ENCODE results near the gene PJA2. TPM values are rescaled to one million over a fixed set of nuclear protein-coding genes. Genes with fewer than 3 reads are reported as not detected.

The PJA2 gene
- total and polyA plus RNA-seq, 2 donors (not counting 1 experiment from before 2014, with no cell fraction given): 82.7 to 107 TPM

DNA sequence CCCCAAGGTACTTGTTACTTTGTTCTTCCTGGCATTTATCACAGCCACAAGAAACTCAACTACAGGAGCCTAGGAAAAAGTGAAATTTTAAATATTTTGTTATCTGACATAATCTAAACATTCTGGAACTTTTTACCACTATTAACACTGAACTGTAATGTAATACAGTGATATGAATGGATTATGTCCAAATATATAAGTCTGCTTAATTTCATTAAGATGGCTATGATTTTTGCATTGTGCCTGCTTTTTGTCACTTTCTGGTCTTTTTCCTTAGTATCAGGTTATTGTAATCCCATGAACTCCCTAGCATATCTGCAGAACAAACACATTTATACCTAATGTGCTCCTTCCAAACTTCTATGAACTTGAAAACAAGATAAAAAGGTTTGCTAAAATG lies 35.8 kb downstream of the PJA2 start:
- Histone ChIP-seq H3K9me3 (ENCODE audit: control insufficient read depth, insufficient read depth, low read depth, low read length) (no peaks in the 10 kb centered on the region), H3K4me2 (ENCODE audit: extremely low read depth, insufficient read depth, low read length) (no peak overlapping the region), H3K4me1 (ENCODE audit: control insufficient read depth, extremely low read depth, insufficient read depth, low read length) (no peaks in the 10 kb centered on the region), H3K4me3 (replicated peaks in 1 of 4; ENCODE audit: control extremely low read depth in 1 of 4, insufficient read depth in 1 of 4, low read depth in 3 of 4, low read length in 4 of 4) (no peak overlapping the region), H3K27me3 (ENCODE audit: control insufficient read depth, insufficient read depth, low read length) (no peaks in the 10 kb centered on the region), H3K9ac (ENCODE audit: insufficient read depth, low read length) (no peak overlapping the region), H3K36me3 (ENCODE audit: control insufficient read depth, insufficient read depth, low read length) (peaks cover 6% of the 10 kb centered on the region), H4K20me1 (ENCODE audit: control insufficient read depth, extremely low read depth, insufficient read depth, low read length) (no peaks in the 10 kb centered on the region), H2AFZ (ENCODE audit: low read length) (no peak overlapping the region), H3K79me2 (ENCODE audit: control insufficient read depth, insufficient read depth, low read length) (no peaks in the 10 kb centered on the region), H3K27ac (ENCODE audit: insufficient read depth, low read length) (no peak overlapping the region)
- TF ChIP-seq, protein P1, sequence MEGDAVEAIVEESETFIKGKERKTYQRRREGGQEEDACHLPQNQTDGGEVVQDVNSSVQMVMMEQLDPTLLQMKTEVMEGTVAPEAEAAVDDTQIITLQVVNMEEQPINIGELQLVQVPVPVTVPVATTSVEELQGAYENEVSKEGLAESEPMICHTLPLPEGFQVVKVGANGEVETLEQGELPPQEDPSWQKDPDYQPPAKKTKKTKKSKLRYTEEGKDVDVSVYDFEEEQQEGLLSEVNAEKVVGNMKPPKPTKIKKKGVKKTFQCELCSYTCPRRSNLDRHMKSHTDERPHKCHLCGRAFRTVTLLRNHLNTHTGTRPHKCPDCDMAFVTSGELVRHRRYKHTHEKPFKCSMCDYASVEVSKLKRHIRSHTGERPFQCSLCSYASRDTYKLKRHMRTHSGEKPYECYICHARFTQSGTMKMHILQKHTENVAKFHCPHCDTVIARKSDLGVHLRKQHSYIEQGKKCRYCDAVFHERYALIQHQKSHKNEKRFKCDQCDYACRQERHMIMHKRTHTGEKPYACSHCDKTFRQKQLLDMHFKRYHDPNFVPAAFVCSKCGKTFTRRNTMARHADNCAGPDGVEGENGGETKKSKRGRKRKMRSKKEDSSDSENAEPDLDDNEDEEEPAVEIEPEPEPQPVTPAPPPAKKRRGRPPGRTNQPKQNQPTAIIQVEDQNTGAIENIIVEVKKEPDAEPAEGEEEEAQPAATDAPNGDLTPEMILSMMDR (conservative IDR thresholded peaks at IDR 0.05 in 1 of 2, IDR thresholded peaks at IDR 0.05 in 1 of 2; ENCODE audit: low read depth in 1 of 2, low read length in 2 of 2): no peak
- no peak for TF ChIP-seq EZH2 (IDR thresholded peaks at IDR 0.05; ENCODE audit: low read length, missing control alignments)
- DNase-seq (ENCODE audit: low read depth in 2 of 2): no peak

DNA sequence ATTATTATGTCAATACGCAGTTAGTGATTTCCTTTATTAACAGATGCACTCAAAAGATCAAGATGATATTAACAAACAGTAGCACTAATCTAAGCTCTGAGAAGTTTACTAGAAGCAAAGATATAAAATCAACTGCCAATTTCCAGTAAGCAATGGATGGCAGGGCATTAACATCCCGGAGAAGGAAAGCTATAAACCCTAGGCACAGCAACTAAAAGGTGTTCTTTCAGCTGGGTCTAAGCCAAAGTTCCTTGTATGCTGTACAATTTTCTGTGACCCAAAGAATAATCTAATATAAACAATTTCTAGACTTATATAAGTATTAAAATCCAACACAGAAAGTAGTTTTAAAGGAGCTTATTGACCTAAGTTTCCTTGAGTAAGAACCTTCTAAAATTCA lies 39.4 kb downstream of the PJA2 start:
- H2AFZ ChIP-seq (ENCODE audit: low read length): no peak overlapping the region
- H3K27ac ChIP-seq (ENCODE audit: insufficient read depth, low read length): no peak overlapping the region
- H3K4me1 ChIP-seq (ENCODE audit: control insufficient read depth, extremely low read depth, insufficient read depth, low read length): no peaks in the 10 kb centered on the region

DNA sequence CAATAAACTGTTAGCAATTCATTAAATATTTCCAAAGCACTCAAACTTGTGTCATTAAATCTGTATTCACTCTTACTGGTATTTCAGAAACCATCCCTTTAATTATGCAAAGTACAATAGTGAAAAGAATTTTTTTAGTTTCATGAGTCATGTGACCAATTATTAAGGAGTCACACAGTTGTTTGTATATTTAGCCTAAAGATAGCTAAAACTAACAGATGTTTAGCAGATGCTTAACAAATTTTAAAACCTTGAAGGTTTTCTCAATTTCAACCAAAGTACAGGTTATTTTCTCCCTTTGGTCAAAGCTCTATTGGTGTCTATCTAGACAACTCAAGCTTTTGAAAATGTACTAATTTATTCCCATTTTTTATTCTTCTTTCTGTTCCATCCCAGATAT lies 44.1 kb downstream of the PJA2 start:
- H3K9ac ChIP-seq (ENCODE audit: insufficient read depth, low read length): no peak overlapping the region
- no peak overlapping the region for H3K27ac ChIP-seq (ENCODE audit: insufficient read depth, low read length)
- H3K27me3 ChIP-seq (ENCODE audit: control insufficient read depth, insufficient read depth, low read length): no peaks in the 10 kb centered on the region
- no peaks in the 10 kb centered on the region for H3K9me3 ChIP-seq (ENCODE audit: control insufficient read depth, insufficient read depth, low read depth, low read length)
- no peak overlapping the region for H2AFZ ChIP-seq (ENCODE audit: low read length)
- no peak overlapping the region for H3K4me3 ChIP-seq (replicated peaks in 1 of 4; ENCODE audit: control extremely low read depth in 1 of 4, insufficient read depth in 1 of 4, low read depth in 3 of 4, low read length in 4 of 4)
- peak in 1 of 2 donors; percentile 9 for DNase-seq (ENCODE audit: low read depth in 2 of 2)
- TF ChIP-seq, protein P1 (conservative IDR thresholded peaks at IDR 0.05 in 1 of 2, IDR thresholded peaks at IDR 0.05 in 1 of 2; ENCODE audit: low read depth in 1 of 2, low read length in 2 of 2): no peak
- TF ChIP-seq EZH2 (IDR thresholded peaks at IDR 0.05; ENCODE audit: low read length, missing control alignments): no peak
- no peaks in the 10 kb centered on the region for H4K20me1 ChIP-seq (ENCODE audit: control insufficient read depth, extremely low read depth, insufficient read depth, low read length)
- H3K4me2 ChIP-seq (ENCODE audit: extremely low read depth, insufficient read depth, low read length): no peak overlapping the region
- no peaks in the 10 kb centered on the region for H3K4me1 ChIP-seq (ENCODE audit: control insufficient read depth, extremely low read depth, insufficient read depth, low read length)
- peaks cover 5% of the 10 kb centered on the region for H3K36me3 ChIP-seq (ENCODE audit: control insufficient read depth, insufficient read depth, low read length)
- no peaks in the 10 kb centered on the region for H3K79me2 ChIP-seq (ENCODE audit: control insufficient read depth, insufficient read depth, low read length)

More for the DNA sequence above, 39.4 kb downstream of the PJA2 start:
- Histone ChIP-seq H3K4me2 (ENCODE audit: extremely low read depth, insufficient read depth, low read length) (no peak overlapping the region), H3K79me2 (ENCODE audit: control insufficient read depth, insufficient read depth, low read length) (no peaks in the 10 kb centered on the region), H3K4me3 (replicated peaks in 1 of 4; ENCODE audit: control extremely low read depth in 1 of 4, insufficient read depth in 1 of 4, low read depth in 3 of 4, low read length in 4 of 4) (no peak overlapping the region), H3K36me3 (ENCODE audit: control insufficient read depth, insufficient read depth, low read length) (no peaks in the 10 kb centered on the region), H3K9ac (ENCODE audit: insufficient read depth, low read length) (no peak overlapping the region), H3K9me3 (ENCODE audit: control insufficient read depth, insufficient read depth, low read depth, low read length) (no peaks in the 10 kb centered on the region), H3K27me3 (ENCODE audit: control insufficient read depth, insufficient read depth, low read length) (no peaks in the 10 kb centered on the region), H4K20me1 (ENCODE audit: control insufficient read depth, extremely low read depth, insufficient read depth, low read length) (no peaks in the 10 kb centered on the region)
- no peak for DNase-seq (ENCODE audit: low read depth in 2 of 2)
- no peak for TF ChIP-seq EZH2 (IDR thresholded peaks at IDR 0.05; ENCODE audit: low read length, missing control alignments)
- TF ChIP-seq, protein P1 (conservative IDR thresholded peaks at IDR 0.05 in 1 of 2, IDR thresholded peaks at IDR 0.05 in 1 of 2; ENCODE audit: low read depth in 1 of 2, low read length in 2 of 2): no peak

Measured in fibroblast of lung (primary cell).